Uterus (tissue), 4 donors: ENCODE data around the gene FOXC1. TPM values are rescaled to one million over a fixed set of nuclear protein-coding genes. Genes with fewer than 3 reads are reported as not detected.

Experiments
- DNase-seq, 2 donors: peaks; one replicate each; pipeline ENCODE4 v3.0.0-alpha.2; 2019 to 2020
- H3K27ac ChIP-seq, 2 donors: fragments of 200-600 bp; sonication (generic); 1 replicate in 1 of 2; 2 replicates in 1 of 2; pipeline ENCODE4 v1.5.1; 2016 to 2018
- H3K27me3 ChIP-seq, 2 donors: fragments of 200-600 bp; sonication (generic); one replicate each; pipeline ENCODE4 v1.5.1; 2018 to 2019; ENCODE audit warnings: control low read depth in 1 of 2
- H3K36me3 ChIP-seq, 2 donors: fragments of 200-600 bp; sonication (generic); one replicate each; pipeline ENCODE4 v1.5.1; 2019; ENCODE audit warnings: control low read depth in 1 of 2
- H3K4me1 ChIP-seq, 2 donors: fragments of 200-600 bp; sonication (generic); one replicate each; pipeline ENCODE4 v1.5.1; 2018 to 2019; ENCODE audit warnings: control low read depth in 1 of 2
- H3K4me3 ChIP-seq, 2 donors: fragments of 200-600 bp; sonication (generic); 1 replicate in 1 of 2; 2 replicates in 1 of 2; pipeline ENCODE4 v1.5.1; 2018 to 2019; ENCODE audit warnings: mild to moderate bottlenecking in 1 of 2
- H3K9me3 ChIP-seq, 2 donors: fragments of 200-600 bp; sonication (generic); one replicate each; pipeline ENCODE4 v1.5.1; 2019; ENCODE audit warnings: control low read depth in 1 of 2
- POLR2A ChIP-seq, 2 donors: fragments of 450-650 bp; IDR thresholded peaks; one replicate each; pipeline ENCODE4 v1.6.1; 2016; ENCODE audit warnings: antibody characterized with exemption in 2 of 2, mild to moderate bottlenecking in 1 of 2, moderate library complexity in 1 of 2
- intact Hi-C: fragments of 100-400 bp; cut with DNase I; formaldehyde crosslinking; loops from one replicate; pipeline ENCODE4 v1.15.1; 2023; ENCODE audit warnings: low total_unique reads
- total RNA-seq, 4 donors: library from RNA; depleted of rRNA in 3 of 4; stranded (reverse); fragments of >200 nt in 3 of 4; gene quantifications; one replicate each; pipeline versions ENCODE4 v1.1.0 to v1.2.4, GENCODE V29; 2014 to 2023
- TF ChIP-seq, protein P1 (sequence below), 4 experiments: fragments of 200-600 bp in 2 of 4; fragments of 450-650 bp in 2 of 4; sonication (generic) in 2 of 4; IDR thresholded peaks; one replicate each; pipeline ENCODE4 v1.5.1; 2016 to 2019; ENCODE audit warnings: antibody characterized with exemption in 4 of 4, mild to moderate bottlenecking in 2 of 4, moderate library complexity in 1 of 4
- donor health status: DM: yes; HTN: yes; CAD: no.

The FOXC1 gene
- total RNA-seq, 4 donors from 2014 or later = 1.8 to 15.2 (median 5.1) TPM

DNA sequence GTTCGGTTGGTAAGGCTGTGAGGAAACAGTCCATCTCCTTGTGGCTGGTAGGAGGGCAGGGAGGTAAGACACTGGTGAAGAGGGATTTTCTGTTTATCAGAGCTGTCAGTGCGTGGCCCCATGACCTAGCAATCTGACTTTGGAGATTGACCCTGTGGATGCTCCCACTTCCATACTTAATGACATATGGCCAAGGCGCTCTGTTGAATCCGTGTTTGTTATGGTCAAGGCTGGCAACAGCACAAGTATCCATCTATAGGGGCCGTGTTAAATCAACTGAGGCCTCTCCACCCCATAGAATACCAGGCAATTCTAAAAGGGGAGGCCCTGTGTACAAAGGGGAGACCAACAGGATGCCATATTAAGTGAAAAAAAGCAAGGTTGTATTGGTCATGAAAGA, 25.6 kb upstream of the FOXC1 start:
- H3K27me3 ChIP-seq = no peaks in the 10 kb centered on the region
- H3K9me3 ChIP-seq = no peaks in the 10 kb centered on the region
- H3K36me3 ChIP-seq = no peaks in the 10 kb centered on the region
- no peak for DNase-seq
- no peak overlapping the region for H3K27ac ChIP-seq
- H3K4me1 ChIP-seq = no peaks in the 10 kb centered on the region
- H3K4me3 ChIP-seq = no peak overlapping the region
- intact Hi-C loops = no loop called here
- TF ChIP-seq POLR2A (IDR thresholded peaks at IDR 0.05) = no peak
- TF ChIP-seq, protein P1, sequence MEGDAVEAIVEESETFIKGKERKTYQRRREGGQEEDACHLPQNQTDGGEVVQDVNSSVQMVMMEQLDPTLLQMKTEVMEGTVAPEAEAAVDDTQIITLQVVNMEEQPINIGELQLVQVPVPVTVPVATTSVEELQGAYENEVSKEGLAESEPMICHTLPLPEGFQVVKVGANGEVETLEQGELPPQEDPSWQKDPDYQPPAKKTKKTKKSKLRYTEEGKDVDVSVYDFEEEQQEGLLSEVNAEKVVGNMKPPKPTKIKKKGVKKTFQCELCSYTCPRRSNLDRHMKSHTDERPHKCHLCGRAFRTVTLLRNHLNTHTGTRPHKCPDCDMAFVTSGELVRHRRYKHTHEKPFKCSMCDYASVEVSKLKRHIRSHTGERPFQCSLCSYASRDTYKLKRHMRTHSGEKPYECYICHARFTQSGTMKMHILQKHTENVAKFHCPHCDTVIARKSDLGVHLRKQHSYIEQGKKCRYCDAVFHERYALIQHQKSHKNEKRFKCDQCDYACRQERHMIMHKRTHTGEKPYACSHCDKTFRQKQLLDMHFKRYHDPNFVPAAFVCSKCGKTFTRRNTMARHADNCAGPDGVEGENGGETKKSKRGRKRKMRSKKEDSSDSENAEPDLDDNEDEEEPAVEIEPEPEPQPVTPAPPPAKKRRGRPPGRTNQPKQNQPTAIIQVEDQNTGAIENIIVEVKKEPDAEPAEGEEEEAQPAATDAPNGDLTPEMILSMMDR (IDR thresholded peaks at IDR 0.05) = no peak

DNA sequence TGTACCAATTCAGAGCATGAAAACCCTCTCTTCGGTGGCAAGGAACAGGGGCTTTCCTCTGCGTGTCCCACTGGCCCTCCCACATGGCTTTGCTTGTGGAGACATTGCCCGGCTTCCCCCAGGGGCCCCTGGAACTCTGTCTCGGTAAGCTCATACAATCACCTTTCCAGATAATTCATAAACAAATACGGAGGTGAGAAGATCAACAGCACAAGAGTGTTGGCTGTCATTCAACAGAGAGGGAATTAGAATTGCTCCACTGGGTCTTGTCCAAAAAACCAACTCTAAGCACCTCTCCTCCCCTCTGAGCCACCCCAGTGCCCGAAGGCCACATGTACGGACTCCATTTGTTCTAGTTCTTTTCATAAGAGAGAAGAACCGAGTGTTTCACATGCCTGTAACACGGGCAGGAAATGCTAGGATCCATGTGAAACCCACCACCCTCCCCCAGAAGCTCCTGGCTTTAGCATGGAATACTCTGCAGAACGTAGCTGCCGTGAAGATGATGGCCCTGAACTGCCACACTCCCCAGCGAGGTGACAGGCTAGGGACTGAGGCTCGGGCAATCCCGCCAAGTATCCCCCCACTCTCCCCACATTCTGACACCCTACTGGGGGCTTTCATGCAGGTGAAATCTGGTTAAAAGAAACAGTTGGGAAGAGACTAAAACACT, 24.6 kb upstream of the FOXC1 start:
- Histone ChIP-seq H3K27ac (no peak overlapping the region), H3K4me1 (no peaks in the 10 kb centered on the region), H3K4me3 (no peak overlapping the region), H3K9me3 (no peaks in the 10 kb centered on the region), H3K27me3 (no peaks in the 10 kb centered on the region), H3K36me3 (no peaks in the 10 kb centered on the region)
- intact Hi-C loops = no loop called here
- no peak for DNase-seq
- TF ChIP-seq, protein P1 (IDR thresholded peaks at IDR 0.05) = no peak
- no peak for TF ChIP-seq POLR2A (IDR thresholded peaks at IDR 0.05)

DNA sequence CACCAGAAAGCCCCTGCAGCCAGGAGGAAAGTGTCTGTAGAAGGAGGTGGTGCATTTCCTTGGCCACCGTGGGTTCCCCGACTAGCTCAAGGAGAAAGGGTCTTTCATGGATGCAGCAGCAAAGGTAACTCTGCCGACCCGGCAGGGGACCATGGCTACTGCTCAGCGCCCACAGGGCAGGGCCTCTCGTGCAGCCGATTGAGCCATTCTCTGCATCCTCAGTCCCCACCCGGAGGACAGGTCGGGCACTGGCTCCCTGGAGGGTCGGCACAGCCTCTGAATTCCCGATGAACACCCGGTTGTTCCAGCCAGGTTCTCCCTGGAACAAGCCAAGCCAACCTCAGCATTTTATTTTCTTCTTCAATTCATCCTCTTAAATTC, 24.1 kb upstream of the FOXC1 start:
- intact Hi-C loops = no loop called here
- Histone ChIP-seq H3K27me3 (no peaks in the 10 kb centered on the region), H3K36me3 (no peaks in the 10 kb centered on the region), H3K27ac (no peak overlapping the region), H3K4me3 (no peak overlapping the region), H3K4me1 (no peaks in the 10 kb centered on the region), H3K9me3 (no peaks in the 10 kb centered on the region)
- TF ChIP-seq, protein P1 (IDR thresholded peaks at IDR 0.05) = no peak
- no peak for TF ChIP-seq POLR2A (IDR thresholded peaks at IDR 0.05)
- DNase-seq = no peak

DNA sequence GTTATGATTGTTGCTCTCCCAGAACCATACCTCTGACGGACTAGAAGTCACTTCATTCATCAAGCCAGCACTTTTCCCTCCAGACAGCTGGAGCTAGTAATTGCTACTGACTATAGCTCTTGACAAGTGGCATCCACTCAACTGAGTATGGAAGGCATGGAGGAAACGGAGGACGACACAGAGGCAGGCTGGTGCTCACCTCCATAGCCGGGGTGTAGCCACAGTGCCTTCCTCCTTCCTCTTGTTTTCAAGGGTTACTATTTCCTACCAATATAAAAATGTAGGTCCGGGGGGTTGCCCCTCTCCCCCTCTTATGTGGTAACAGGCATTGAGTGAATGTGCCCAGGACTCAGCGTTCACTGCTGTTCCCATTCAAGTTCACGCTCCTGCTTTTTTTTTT, 23.5 kb upstream of the FOXC1 start:
- TF ChIP-seq POLR2A (IDR thresholded peaks at IDR 0.05) = no peak
- TF ChIP-seq, protein P1 (IDR thresholded peaks at IDR 0.05) = no peak
- no peak for DNase-seq
- no peak overlapping the region for H3K4me3 ChIP-seq
- no peaks in the 10 kb centered on the region for H3K27me3 ChIP-seq
- no peak overlapping the region for H3K27ac ChIP-seq
- no peaks in the 10 kb centered on the region for H3K36me3 ChIP-seq
- H3K9me3 ChIP-seq = no peaks in the 10 kb centered on the region
- no peaks in the 10 kb centered on the region for H3K4me1 ChIP-seq
- intact Hi-C loops = no loop called here

DNA sequence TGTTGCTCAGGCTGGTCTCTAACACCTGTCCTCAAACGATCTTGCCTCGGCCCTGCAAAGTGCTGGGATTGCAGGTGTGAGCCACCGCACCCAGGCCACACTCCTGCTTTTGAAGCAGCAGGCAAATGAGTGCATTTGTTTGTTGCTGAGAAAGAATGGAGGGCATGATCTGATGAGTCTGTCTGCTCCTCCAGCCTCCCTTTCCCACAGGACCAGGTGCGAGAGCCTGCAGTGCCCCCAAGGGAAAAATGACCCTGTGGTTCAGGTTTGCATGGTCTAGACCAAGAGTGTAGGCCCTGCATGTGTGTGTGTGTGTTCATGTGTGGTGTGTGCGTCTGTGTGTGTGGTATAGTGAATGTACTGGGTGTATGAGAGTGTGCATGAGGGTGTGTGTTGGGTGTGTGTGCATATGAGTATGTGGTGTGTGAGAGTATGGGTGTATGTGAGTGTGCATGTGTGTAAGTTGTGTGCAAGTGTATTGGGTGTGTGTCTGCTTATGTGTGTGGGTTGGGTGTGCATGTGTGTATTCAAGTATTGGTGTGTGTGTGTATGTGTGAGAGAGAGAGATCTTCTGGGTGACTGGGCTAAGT, 22.8 kb upstream of the FOXC1 start:
- no peaks in the 10 kb centered on the region for H3K36me3 ChIP-seq
- H3K9me3 ChIP-seq = no peaks in the 10 kb centered on the region
- TF ChIP-seq, protein P1 (IDR thresholded peaks at IDR 0.05) = no peak
- TF ChIP-seq POLR2A (IDR thresholded peaks at IDR 0.05) = no peak
- intact Hi-C loops = no loop called here
- no peaks in the 10 kb centered on the region for H3K4me1 ChIP-seq
- no peak overlapping the region for H3K27ac ChIP-seq
- no peak overlapping the region for H3K4me3 ChIP-seq
- DNase-seq = no peak
- H3K27me3 ChIP-seq = no peaks in the 10 kb centered on the region
